ENCODE results near the gene SPRY2.

Gene SPRY2

DNA sequence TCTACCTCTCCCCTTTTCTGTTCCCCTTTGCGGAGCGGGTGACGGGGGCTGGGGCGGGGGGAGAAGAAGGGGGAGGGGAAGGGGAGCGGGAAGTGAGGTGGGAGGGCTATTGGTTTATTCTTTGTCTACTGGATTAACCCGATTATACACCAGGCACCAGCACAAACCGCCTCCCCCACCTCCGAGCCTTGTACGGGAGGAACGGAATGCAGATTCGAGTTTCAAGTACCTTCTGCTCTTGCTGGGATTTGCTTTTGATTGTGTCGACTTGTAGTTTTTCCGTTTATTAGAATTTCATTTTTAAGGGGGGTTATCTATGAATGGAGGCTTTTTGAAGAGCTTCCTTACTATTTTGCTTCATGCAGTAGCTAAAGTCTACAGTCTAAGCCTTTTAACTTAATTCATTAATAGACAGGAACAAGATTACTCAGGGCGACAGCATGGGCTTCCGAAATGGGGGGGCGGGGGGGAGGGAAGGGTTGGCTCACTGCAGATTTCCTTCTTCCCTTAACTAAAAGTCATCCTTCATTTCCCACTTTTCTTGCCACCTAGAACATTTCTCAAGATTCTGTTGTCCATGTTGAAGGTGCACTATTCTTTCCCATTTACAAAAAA lies 937 bp upstream of the SPRY2 start (continued):
- TF ChIP-seq ZNF155 (tag by site-specific recombination; IDR thresholded peaks at IDR 0.05) (no peak), OSR2 (tag by site-specific recombination; IDR thresholded peaks at IDR 0.05) (peak; percentile 38; the same call in 1 of the 2 replicates), ZNF426 (tag by site-specific recombination; IDR thresholded peaks at IDR 0.05) (no peak), ZNF133 (tag by site-specific recombination; IDR thresholded peaks at IDR 0.05) (no peak), ZNF274 (IDR thresholded peaks at IDR 0.05; ENCODE audit: low read length) (no peak), ZNF274 (tag by site-specific recombination; IDR thresholded peaks at IDR 0.05; ENCODE audit: borderline replicate concordance) (no peak)

DNA sequence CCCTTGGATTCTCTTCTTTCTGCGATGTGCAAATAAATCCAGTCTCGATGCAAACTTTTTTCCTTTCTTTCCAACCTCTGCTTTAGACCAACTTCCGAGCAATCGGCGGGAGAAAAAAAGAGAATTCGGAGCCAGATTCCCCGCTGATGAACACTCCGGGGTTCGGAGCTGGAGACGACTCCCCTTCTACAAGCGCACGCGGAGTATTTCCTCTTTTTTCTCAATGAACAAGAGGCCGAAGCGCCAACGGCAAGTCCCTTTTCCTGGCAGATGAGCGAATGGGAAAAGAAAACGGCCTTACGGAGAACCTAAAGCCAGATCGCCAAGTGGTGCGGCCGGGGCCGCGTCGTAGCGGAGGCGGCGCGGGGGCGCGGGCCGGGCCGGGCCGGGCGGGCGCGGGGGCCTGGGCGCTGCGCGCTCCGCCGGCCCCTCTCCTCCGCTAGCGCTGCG lies 250 bp downstream of the SPRY2 start:
- H3K27ac ChIP-seq (ENCODE audit: extremely low read depth, low read depth, low read length): peak overlapping the region; percentile 96

DNA sequence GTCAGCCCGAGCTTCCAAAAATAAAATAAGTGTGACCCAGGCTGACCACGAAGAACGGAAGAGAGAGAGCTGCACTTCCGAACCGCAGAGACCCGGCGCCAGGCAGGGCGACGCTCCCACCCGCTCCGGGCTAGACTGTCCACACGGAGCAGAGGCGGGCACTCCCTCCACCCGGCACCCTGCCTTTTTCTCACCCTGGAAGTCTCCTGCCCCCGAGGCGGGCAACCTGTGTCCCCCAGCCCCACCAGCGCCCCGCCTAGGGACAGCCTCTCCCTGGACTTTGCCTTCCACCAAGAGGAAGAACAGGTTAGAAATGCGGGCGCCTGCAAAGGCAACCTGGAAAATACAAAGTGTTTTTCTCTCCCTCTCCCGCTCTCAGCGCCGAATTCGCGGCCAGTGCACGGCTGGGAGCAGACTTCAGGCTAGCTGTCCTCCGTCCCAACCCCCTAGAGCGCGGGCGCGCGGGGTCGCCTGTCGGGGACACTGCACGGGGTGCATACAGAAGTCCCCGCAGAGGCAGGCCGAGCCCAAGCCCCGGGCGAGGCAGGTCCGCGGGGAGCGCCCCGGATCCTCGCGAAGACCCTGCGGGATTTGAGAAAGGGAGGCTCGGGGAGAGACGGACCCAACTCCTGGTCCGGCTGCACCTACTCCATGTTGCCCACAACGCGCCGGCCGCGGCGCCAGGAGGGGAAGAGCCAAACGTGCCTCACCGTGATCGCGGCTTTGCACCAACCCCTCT lies 845 bp downstream of the SPRY2 start:
- no peaks in the 10 kb centered on the region for H3K9me3 ChIP-seq (ENCODE audit: control insufficient read depth, insufficient read depth, low read depth, low read length)
- peak overlapping the region; percentile 96 for H3K27ac ChIP-seq (ENCODE audit: extremely low read depth, low read depth, low read length)
- peaks cover 0 to 21% of the 10 kb centered on the region in 2 experiments; a peak in 1 of 3 replicates for H3K36me3 ChIP-seq (ENCODE audit: control insufficient read depth in 2 of 2, insufficient read depth in 1 of 2, low read length in 2 of 2)
- peak overlapping the region; percentile 98 for H3K4me3 ChIP-seq (ENCODE audit: low read depth, low read length)
- POLR2A ChIA-PET: interaction anchor here (0.6 to 1.5 kb wide), 6 partner anchors 88 to 291 kb away, joined by 3 to 15 read pairs (median 4); no protein-coding TSS in a partner anchor
- H3K4me1 ChIP-seq (ENCODE audit: control insufficient read depth, insufficient read depth, low read length): no peaks in the 10 kb centered on the region
- CTCF ChIA-PET: interaction anchor here (0.6 to 1.1 kb wide), 2 partner anchors 207 to 709 kb away, joined by 3 read pairs; no protein-coding TSS in a partner anchor
- TF ChIP-seq YY1 (tag by site-specific recombination; IDR thresholded peaks at IDR 0.05) (no peak), ZSCAN23 (tag by site-specific recombination; IDR thresholded peaks at IDR 0.05) (no peak), SP2 (tag by site-specific recombination; IDR thresholded peaks at IDR 0.05) (peak; percentile 71), ZBTB1 (tag by site-specific recombination; IDR thresholded peaks at IDR 0.05) (no peak), SP3 (tag by site-specific recombination; IDR thresholded peaks at IDR 0.05) (peak; percentile 19; the same call in 1 of the 2 replicates), ZNF768 (tag by site-specific recombination; IDR thresholded peaks at IDR 0.05) (no peak)
- TF ChIP-seq, protein P1, sequence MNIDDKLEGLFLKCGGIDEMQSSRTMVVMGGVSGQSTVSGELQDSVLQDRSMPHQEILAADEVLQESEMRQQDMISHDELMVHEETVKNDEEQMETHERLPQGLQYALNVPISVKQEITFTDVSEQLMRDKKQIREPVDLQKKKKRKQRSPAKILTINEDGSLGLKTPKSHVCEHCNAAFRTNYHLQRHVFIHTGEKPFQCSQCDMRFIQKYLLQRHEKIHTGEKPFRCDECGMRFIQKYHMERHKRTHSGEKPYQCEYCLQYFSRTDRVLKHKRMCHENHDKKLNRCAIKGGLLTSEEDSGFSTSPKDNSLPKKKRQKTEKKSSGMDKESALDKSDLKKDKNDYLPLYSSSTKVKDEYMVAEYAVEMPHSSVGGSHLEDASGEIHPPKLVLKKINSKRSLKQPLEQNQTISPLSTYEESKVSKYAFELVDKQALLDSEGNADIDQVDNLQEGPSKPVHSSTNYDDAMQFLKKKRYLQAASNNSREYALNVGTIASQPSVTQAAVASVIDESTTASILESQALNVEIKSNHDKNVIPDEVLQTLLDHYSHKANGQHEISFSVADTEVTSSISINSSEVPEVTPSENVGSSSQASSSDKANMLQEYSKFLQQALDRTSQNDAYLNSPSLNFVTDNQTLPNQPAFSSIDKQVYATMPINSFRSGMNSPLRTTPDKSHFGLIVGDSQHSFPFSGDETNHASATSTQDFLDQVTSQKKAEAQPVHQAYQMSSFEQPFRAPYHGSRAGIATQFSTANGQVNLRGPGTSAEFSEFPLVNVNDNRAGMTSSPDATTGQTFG (tag by site-specific recombination; IDR thresholded peaks at IDR 0.05; ENCODE audit: borderline replicate concordance): no peak

More for the DNA sequence above, 250 bp downstream of the SPRY2 start:
- TF ChIP-seq GLI2 (tag by site-specific recombination; IDR thresholded peaks at IDR 0.05; ENCODE audit: borderline replicate concordance, low read depth) (no peak), PRDM1 (tag by site-specific recombination; IDR thresholded peaks at IDR 0.05) (0 out of 2 replicates have a peak, but pooled peaks have one; percentile 15), ZNF335 (tag by site-specific recombination; conservative IDR thresholded peaks at IDR 0.05) (0 out of 2 replicates have a peak, but pooled peaks have one; percentile 16), ZNF2 (tag by site-specific recombination; IDR thresholded peaks at IDR 0.05) (no peak), ZNF600 (tag by site-specific recombination; IDR thresholded peaks at IDR 0.05) (no peak), ZNF274 (IDR thresholded peaks at IDR 0.05; ENCODE audit: low read length) (no peak), ZNF274 (tag by site-specific recombination; IDR thresholded peaks at IDR 0.05; ENCODE audit: borderline replicate concordance) (no peak), ZNF121 (tag by site-specific recombination; IDR thresholded peaks at IDR 0.05) (no peak)
- TF ChIP-seq, protein P2, sequence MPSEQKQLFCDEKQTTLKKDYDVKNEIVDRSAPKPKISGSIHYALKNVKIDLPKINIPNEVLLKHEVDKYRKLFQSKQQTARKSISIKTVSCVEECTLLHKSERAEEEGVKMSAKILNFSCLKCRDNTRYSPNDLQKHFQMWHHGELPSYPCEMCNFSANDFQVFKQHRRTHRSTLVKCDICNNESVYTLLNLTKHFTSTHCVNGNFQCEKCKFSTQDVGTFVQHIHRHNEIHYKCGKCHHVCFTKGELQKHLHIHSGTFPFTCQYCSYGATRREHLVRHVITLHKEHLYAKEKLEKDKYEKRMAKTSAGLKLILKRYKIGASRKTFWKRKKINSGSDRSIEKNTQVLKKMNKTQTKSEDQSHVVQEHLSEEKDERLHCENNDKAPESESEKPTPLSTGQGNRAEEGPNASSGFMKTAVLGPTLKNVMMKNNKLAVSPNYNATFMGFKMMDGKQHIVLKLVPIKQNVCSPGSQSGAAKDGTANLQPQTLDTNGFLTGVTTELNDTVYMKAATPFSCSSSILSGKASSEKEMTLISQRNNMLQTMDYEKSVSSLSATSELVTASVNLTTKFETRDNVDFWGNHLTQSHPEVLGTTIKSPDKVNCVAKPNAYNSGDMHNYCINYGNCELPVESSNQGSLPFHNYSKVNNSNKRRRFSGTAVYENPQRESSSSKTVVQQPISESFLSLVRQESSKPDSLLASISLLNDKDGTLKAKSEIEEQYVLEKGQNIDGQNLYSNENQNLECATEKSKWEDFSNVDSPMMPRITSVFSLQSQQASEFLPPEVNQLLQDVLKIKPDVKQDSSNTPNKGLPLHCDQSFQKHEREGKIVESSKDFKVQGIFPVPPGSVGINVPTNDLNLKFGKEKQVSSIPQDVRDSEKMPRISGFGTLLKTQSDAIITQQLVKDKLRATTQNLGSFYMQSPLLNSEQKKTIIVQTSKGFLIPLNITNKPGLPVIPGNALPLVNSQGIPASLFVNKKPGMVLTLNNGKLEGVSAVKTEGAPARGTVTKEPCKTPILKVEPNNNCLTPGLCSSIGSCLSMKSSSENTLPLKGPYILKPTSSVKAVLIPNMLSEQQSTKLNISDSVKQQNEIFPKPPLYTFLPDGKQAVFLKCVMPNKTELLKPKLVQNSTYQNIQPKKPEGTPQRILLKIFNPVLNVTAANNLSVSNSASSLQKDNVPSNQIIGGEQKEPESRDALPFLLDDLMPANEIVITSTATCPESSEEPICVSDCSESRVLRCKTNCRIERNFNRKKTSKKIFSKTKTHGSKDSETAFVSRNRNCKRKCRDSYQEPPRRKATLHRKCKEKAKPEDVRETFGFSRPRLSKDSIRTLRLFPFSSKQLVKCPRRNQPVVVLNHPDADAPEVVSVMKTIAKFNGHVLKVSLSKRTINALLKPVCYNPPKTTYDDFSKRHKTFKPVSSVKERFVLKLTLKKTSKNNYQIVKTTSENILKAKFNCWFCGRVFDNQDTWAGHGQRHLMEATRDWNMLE (tag by site-specific recombination; conservative IDR thresholded peaks at IDR 0.05; ENCODE audit: low read depth): no peak
- TF ChIP-seq, protein P3, sequence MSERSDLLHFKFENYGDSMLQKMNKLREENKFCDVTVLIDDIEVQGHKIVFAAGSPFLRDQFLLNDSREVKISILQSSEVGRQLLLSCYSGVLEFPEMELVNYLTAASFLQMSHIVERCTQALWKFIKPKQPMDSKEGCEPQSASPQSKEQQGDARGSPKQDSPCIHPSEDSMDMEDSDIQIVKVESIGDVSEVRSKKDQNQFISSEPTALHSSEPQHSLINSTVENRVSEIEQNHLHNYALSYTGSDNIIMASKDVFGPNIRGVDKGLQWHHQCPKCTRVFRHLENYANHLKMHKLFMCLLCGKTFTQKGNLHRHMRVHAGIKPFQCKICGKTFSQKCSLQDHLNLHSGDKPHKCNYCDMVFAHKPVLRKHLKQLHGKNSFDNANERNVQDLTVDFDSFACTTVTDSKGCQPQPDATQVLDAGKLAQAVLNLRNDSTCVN (tag by site-specific recombination; optimal IDR thresholded peaks at IDR 0.05): peak; percentile 25
- CTCF ChIA-PET: interaction anchor here (0.7 to 1.3 kb wide), 4 partner anchors 10 to 661 kb away, joined by 3 to 4 read pairs (median 4); no protein-coding TSS in a partner anchor
- Histone ChIP-seq H3K4me1 (ENCODE audit: control insufficient read depth, insufficient read depth, low read length) (no peaks in the 10 kb centered on the region), H3K36me3 (ENCODE audit: control insufficient read depth in 2 of 2, insufficient read depth in 1 of 2, low read length in 2 of 2) (peaks cover 0 to 18% of the 10 kb centered on the region in 2 experiments; a peak in 1 of 3 replicates), H3K9me3 (ENCODE audit: control insufficient read depth, insufficient read depth, low read depth, low read length) (no peaks in the 10 kb centered on the region), H3K4me3 (ENCODE audit: low read depth, low read length) (peak overlapping the region; percentile 98)
- POLR2A ChIA-PET: interaction anchor here (0.8 to 1.5 kb wide), 13 partner anchors 12 to 662 kb away, joined by 3 to 15 read pairs (median 4); no protein-coding TSS in a partner anchor
